ENCODE measurements around the gene SV2C.

GRCh38 chr5:76209297-76209696 is 126.1 kb downstream of the SV2C start:
- TF ChIP-seq CTCF (IDR thresholded peaks at IDR 0.05) (no peak), POLR2A (IDR thresholded peaks at IDR 0.05) (no peak), EP300 (IDR thresholded peaks at IDR 0.05; ENCODE audit: low read depth) (no peak), POLR2AphosphoS5 (IDR thresholded peaks at IDR 0.05) (no peak)
